Measurements from ENCODE around the gene C18orf63.

- no peak for TF ChIP-seq CTCF (IDR thresholded peaks at IDR 0.05; ENCODE audit: low read depth, low read length)
- TF ChIP-seq POLR2A (IDR thresholded peaks at IDR 0.05; ENCODE audit: extremely low read depth, insufficient read length), result no peak
- TF ChIP-seq MAX (IDR thresholded peaks at IDR 0.05; ENCODE audit: low read depth, low read length), result no peak
Measured at GRCh38 chr18:74389171-74389927, 73.7 kb downstream of the C18orf63 start.

Data from NB4 (cell line).